ENCODE results near the gene POU2F3.

DNA sequence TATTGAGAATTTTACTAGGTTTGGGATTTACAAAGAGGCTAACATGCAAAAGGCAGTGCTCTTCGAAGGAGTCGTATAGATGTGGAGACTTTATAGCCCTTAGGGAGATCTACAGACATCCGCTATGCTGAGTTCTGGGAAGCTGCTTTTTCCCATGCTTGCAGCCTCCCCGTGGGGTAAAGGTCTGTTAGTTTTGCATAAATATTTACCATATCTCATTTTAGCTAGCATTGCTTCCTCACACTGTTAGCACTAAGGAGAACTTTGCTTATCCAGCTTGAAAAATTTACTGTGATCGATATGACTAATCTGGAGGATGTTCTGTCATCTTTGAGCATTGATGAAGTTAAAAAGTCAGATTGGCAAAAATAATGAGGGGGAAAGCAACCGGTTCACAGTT is 114.8 kb downstream of the POU2F3 start:
- no peak for TF ChIP-seq CTCF (conservative IDR thresholded peaks at IDR 0.05; ENCODE audit: low read depth, low read length)
- TF ChIP-seq EZH2 (IDR thresholded peaks at IDR 0.05; ENCODE audit: low read length, unreplicated experiment) = no peak
